Tongue (tissue), 2 donors: ENCODE data around the gene MAP4K5. TPM values are rescaled to one million over a fixed set of nuclear protein-coding genes. Genes with fewer than 3 reads are reported as not detected.
"Not testable (repeated sequence)": the region's sequence is repeated elsewhere in the genome, so short reads cannot be mapped to it uniquely, and the experiment has no call there.

ENCODE experiments used
- DNase-seq: peaks from one replicate; pipeline ENCODE4 v3.0.0-alpha.2; 2015
- total RNA-seq: library from RNA; depleted of rRNA; stranded (reverse); fragments of >200 nt; gene quantifications from one replicate; pipeline ENCODE4 v1.2.3, GENCODE V29; 2014

Gene MAP4K5
- total RNA-seq, result 128 TPM

DNA sequence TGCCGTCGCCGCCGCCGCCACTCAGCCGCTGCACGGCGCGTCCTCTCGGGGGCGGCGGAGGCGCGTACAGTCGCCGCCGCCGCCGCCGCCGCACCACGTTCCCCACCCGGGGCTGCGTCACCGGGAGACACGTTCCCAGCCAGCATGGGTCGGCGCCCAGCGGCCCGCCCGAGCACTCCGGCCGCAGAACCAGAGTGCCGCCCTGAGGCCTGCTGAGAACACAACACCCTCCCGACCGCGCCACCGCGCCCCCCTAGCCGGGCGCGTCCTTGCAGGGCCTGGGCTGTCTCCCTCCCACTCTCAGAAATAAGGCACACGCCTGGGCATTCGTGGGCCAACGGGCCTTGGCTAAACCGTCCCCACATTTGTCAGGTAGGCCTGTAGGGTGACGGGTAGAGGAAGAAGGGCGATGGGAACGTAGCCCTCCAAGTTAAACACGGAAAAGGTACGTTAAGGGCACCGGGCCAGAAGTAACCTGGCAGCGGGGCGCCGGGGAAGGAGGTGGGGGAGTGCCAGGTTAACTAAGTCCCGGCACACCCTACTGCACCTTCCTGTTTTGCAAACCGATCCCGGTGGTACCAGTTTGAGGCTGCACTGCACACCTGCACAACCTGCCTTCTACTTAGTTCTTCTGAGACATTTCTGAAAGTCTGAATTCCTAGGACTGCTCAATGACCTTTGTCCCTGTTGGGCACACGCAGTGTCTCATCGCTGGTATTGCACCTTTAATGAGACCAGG is at the start of gene MAP4K5:
MAP4K5 (minus strand) TSS at position 68 of the 739 bp plus-strand sequence. CDS start 520 bp downstream, outside the sequence.
- peak; percentile 96 for DNase-seq

DNA sequence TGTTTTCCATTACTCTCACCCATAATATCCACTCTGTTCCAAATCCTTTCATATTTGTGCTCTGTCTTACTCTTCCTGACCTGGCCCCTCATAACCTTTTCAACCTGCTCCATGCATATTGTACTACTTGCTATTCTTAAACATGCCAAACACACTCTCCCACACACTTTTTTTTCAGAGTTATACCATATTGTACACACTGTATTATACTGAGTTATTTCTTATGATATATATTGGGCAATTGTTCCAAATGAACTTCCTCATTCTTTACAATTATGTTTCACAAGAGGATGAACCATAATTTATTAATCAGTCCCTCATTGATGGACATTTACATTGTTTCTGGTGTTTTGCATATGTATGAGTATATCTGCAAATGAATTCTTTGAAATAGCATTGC is 46.1 kb upstream of the MAP4K5 start:
- DNase-seq, result no peak

GRCh38 chr14:50577982-50578381 is 45.6 kb upstream of the MAP4K5 start:
- no peak for DNase-seq

DNA sequence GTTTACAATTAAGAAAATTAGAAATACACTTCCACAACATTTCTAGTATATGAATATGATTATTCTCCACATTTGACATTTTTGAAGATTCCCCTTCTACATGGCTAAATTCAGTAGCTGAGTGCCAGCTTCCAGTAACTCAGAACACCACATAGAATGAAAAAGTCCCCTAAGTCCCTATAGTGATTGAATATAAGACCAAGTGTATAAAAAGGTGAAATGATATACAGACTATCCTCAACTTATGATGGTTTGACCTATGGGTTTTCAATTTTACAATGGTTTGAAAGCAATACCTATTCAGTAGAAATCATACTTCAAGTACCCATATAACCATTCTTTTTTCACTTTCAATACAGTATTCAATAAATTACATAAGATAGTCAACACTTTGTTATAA is 43.4 kb upstream of the MAP4K5 start:
- no peak for DNase-seq

DNA sequence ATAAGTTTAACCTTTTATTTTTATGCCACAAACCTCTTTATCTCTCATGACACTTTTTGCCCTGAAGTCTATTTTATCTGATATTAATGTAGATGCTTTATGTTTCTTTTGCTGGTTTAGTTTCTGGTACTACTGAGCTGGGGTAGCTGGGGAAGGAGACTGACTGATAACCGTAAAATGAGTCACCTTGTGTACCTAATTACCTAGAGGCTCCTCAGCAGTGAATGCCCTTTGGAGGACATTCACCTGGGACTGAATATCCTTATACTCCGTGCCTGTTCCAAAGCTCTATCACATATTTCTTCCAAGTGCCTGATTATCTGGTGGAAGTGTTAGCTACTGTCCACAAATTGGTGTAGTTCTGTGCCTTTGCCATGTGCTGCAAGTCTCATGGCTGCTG is 41.5 kb upstream of the MAP4K5 start:
- no peak for DNase-seq

DNA sequence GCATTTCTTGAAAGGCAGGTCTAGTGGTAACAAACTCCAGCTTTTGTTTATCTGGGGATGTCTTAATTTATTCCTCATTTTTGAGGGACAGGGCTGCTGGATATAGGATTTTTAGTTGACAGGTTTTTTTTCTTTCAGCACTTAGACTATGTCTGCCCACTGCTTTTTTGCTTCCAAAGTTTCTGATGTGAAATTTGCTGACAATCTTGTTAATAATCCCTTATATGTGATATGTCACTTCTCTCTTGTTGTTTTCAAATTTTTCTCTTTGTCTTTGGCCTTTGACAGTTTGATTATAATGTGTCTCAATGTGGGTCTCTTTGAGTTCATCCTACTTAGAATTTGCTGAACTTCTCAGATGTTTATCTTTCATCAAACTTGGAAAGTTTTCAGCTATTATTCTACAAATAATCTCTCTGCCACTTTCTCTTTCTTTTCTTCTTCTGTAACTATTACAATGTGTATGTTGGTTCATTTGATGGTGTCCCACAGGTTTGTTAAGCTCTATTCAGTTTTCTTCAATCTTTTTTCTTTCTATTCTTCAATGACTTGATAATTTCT is 37.4 kb upstream of the MAP4K5 start:
- no peak for DNase-seq

GRCh38 chr14:50562841-50563240 is 30.5 kb upstream of the MAP4K5 start:
- no peak for DNase-seq

DNA sequence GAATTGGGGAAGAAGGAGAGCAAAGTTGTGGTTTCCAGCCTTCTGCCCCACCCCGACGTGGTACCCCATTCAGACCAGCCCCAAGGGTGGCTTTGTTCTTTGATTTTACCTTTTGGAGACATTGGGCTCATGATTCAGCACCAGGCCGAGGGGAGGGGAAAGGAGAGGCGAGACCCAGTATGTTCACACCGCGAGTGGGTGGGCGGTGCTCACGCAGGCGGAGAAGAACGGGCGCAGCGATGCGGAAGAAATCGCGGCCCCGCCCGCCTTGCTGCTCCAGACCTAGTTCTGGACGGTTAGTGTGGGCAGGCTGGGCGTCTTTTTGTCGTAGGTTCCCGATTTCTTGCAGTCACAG is 28.5 kb upstream of the MAP4K5 start:
- peak; percentile 75 for DNase-seq

GRCh38 chr14:50559990-50560930 is 27.9 kb upstream of the MAP4K5 start, which contains the start of gene ATL1:
Gene ATL1 (plus strand): TSS chr14:50560145. CDS start chr14:50560266, 121 bp downstream.
- peak; percentile 87 for DNase-seq

DNA sequence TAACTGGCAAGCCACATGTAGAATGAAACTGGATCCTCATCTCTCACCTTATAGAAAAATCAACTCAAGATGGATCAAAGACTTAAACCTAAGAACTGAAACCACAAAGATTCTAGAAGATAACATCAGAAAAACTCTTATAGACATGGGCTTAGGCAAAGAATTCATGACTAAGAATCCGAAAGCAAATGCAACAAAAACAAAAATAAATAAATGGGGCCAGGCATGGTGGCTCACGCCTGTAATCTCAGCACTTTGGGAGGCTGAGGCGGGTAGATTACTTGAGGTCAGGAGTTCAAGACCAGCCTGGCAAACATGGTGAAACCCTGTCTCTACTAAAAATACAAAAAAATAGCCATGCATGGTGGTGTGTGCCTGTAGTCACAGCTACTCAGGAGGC is 20.4 kb upstream of the MAP4K5 start:
- not testable (repeated sequence) for DNase-seq

DNA sequence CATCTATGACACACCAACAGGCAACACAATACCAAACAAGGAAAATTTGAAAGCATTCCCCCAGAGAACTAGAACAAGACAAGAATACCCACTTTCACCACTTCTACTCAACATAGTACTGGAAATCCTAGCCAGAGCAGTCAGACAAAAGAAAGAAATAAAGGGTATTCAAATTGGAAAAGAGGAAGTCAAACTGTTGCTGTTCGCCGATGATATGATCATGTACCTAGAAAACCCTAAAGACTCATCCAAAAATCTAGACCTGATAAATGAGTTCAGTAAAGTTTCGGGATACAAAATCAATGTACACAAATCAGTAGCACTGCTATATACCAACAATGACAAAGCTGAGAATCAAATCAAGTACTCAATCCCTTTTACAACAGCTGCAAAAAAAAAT is 19.5 kb upstream of the MAP4K5 start:
- no peak for DNase-seq

DNA sequence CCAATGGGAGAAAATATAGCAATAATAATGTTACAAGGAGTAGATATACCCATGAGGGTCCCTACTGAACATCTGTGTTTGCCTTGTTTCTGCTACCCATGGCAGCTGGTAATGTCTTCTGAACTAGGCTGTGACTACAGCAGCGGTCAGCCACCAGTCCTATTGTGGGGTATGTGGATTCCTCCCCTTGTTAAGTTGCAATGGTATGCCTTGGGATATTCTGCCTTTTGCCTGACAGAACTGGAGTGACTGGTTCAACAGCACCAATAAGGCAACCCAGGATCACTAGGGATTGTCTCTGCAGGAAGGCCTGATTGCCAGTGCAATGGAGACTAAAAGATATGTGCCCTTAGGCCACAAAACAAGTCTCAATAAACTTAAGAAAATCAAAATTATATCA is 17.9 kb upstream of the MAP4K5 start:
- DNase-seq, result no peak

DNA sequence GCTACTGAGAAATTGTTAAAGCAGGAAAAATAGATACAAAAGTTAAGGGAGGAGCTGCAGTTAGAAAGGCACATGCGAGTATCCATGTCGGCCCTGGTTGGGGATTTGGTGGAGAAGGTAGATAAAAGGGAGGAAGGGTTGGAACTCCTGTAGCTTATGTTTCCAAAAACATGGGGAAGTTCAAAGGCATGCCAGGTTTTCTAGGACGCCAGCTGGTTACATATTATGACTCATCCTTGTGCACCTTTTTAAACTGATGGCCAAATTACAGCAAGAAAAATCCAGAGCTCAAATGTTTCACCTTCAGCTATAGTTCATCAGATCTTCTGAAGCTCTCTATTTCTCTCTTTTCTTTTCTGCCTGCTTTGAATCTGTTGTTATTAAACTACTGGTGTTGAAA is 13.2 kb upstream of the MAP4K5 start:
- no peak for DNase-seq

DNA sequence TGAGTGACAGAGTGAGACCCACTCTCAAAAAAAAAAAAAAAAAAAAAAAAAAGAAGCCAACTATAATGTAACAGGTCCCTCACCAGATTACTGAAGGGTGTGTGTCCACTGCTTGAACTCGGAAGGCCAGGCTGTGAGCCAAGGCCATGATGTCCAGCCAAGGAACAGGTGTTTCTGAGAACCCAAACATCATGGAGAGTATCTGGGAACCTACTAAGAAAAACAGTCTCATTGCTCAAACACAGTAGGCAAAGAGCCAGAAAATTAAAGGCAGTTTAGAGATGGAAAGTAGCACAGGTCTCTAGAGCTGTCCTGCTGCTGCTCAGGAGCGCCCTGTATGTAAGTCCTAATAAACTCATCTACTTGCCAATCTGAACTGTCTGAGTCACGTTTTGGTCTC is 12.5 kb upstream of the MAP4K5 start:
- DNase-seq, result no peak

DNA sequence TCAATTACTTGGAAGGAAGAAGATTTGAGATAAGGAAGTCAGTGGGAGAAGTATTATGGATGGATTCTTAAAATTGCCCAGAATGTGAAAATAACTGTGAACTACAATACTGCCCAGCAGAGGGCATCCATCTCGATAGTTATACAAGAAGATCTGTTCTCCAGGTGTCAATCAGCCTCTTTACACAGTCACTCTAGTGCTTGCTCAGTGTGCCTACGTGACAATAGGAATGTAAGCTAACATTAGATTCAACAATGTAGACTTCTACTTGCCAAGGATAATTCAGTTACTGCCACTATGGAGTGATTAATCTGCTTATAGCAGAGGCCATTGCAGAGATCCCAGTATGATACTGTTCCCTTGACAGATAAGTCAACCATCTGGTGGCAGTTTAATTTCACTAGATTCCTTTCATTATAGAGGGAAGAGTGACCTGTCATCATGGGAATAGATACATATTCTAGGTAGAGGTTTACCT is 10.6 kb upstream of the MAP4K5 start:
- DNase-seq, result peak; percentile 57

GRCh38 chr14:50541159-50541567 is 8.8 kb upstream of the MAP4K5 start:
- no peak for DNase-seq

DNA sequence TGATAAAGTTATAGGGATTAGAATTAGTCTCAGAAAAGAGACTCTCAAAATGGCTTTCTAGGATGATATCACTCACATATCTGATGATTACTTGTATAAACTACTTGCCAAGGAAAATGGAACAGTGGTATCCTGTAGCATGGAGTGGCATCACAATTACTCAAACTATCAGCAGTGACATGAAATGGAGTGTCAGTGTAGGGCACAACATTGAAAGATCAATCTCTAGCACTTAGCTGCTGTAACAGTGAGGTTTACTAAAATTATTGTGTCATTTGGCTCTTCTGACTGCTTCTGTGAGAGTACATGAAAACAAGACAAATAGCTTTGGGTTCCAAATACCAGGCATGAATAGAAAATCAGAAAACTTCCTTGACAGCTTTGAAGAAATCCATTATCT is 6.7 kb upstream of the MAP4K5 start:
- no peak for DNase-seq

DNA sequence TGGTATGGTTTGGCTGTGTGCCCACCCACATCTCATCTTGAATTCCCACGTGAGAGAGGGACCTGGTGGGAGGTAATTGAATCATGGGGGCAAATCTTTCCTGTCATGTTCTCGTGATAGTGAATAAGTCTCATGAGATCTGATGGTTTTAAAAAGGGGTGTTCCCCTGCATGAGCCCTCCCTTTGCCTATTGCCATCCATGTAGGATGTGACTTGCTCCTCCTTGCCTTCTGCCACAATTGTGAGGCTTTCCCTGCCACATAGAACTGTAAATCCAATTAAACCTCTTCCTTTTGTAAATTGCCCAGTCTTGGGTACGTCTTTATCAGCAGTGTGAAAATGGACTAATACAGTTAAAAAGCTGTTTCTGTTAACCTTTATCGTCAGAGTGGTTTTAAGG is 5.7 kb upstream of the MAP4K5 start:
- not testable (repeated sequence) for DNase-seq

DNA sequence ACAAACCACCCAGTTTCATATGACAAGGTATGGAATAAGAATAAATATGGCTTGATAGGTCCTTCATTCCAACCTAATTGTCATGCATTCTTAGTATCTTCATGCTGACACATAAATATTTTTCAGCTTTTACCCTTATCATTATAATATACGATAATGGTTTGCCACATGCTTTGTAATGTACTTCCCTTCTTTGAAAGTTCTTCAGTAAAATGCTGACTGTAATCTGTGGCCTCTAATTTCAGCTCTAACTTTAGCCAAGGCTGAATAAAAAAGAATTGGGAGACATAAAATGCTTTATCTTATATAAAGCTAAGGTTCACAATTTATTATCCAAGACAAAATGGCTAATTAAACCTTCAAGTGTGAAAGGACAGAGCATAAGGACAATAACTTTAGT is 2.6 kb upstream of the MAP4K5 start:
- DNase-seq, result no peak

DNA sequence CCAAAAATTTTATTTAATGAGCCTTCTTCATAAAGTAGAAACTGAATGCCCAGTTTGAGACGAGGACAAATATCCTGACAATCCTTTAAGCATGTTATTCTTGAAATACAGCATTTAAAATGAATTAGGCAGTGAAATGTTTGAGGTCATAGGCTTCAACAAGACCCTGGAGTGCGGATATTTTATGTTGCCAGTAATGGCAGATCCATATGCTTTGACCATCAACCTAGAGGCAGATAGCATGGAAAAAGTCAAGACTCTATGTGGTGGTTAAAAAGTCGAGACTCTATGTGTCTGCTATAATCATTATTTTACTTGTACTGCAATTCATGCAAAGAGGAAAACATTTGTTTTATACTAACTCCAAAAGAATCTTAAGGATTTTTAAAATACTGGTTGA is 2.0 kb upstream of the MAP4K5 start:
- DNase-seq, result no peak

DNA sequence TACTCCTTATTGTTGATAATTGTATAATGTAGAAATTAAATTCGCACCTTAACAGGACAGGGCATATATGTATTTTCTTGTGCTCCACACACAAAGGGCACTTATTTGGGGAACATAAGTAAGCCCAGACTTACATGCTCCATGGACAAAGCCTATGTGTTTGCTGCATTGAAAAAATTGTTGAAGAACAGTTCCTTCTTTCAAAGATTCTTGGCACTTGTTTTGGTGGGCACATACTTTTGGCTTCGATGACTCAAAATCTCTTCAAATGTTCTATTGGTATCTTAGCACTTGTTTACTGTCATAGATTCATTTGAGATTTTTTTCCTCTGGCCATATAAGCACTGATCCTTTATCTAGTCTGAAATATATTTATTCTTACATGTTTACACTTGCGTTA is 1.4 kb upstream of the MAP4K5 start:
- DNase-seq, result peak; percentile 58

GRCh38 chr14:50533241-50533705 is 904 bp upstream of the MAP4K5 start:
- no peak for DNase-seq
